HEK293T (cell line): ENCODE results near the gene XRCC6.

Experiments used
- ARNT ChIP-seq: fragments of 450-650 bp; IDR thresholded peaks from 2 replicates; pipeline ENCODE4 v1.6.1; 2017; ENCODE audit warnings: mild to moderate bottlenecking
- BHLHE40 ChIP-seq: fragments of 450-650 bp; IDR thresholded peaks from 2 replicates; pipeline ENCODE4 v1.6.1; 2016; ENCODE audit warnings: mild to moderate bottlenecking, moderate library complexity, borderline replicate concordance
- CTBP1 ChIP-seq: fragments of 450-650 bp; IDR thresholded peaks from 2 replicates; pipeline ENCODE4 v1.6.1; 2016; ENCODE audit warnings: borderline replicate concordance
- ELF4 ChIP-seq: fragments of 450-650 bp; IDR thresholded peaks from 2 replicates; pipeline ENCODE4 v1.6.1; 2017; ENCODE audit warnings: antibody characterized with exemption
- FOXA1 ChIP-seq: fragments of 450-650 bp; IDR thresholded peaks from 2 replicates; pipeline ENCODE4 v1.6.1; 2016; ENCODE audit warnings: mild to moderate bottlenecking
- FOXK2 ChIP-seq: fragments of 450-650 bp; IDR thresholded peaks from 2 replicates; pipeline ENCODE4 v1.6.1; 2016; ENCODE audit warnings: mild to moderate bottlenecking
- FOXM1 ChIP-seq: fragments of 450-650 bp; IDR thresholded peaks from 2 replicates; pipeline ENCODE4 v1.6.1; 2017; ENCODE audit warnings: mild to moderate bottlenecking, borderline replicate concordance
- HDGF ChIP-seq: fragments of 450-650 bp; IDR thresholded peaks from 2 replicates; pipeline ENCODE4 v1.6.1; 2017; ENCODE audit warnings: antibody characterized with exemption, borderline replicate concordance
- LEF1 ChIP-seq: fragments of 450-650 bp; IDR thresholded peaks from 2 replicates; pipeline ENCODE4 v1.6.1; 2017; ENCODE audit warnings: mild to moderate bottlenecking, borderline replicate concordance
- SP1 ChIP-seq: fragments of 450-650 bp; IDR thresholded peaks from 2 replicates; pipeline ENCODE4 v1.6.1; 2017
- SUZ12 ChIP-seq: fragments of 450-650 bp; IDR thresholded peaks from 2 replicates; pipeline ENCODE4 v1.6.1; 2016; ENCODE audit warnings: mild to moderate bottlenecking
- TARDBP ChIP-seq: fragments of 450-650 bp; IDR thresholded peaks from 2 replicates; pipeline ENCODE4 v1.6.1; 2016
- ZNF384 ChIP-seq: fragments of 450-650 bp; IDR thresholded peaks from 2 replicates; pipeline ENCODE4 v1.6.1; 2016
- TF ChIP-seq, protein P1 (sequence below): fragments of 450-650 bp; IDR thresholded peaks from 2 replicates; pipeline ENCODE4 v1.6.1; 2016

DNA sequence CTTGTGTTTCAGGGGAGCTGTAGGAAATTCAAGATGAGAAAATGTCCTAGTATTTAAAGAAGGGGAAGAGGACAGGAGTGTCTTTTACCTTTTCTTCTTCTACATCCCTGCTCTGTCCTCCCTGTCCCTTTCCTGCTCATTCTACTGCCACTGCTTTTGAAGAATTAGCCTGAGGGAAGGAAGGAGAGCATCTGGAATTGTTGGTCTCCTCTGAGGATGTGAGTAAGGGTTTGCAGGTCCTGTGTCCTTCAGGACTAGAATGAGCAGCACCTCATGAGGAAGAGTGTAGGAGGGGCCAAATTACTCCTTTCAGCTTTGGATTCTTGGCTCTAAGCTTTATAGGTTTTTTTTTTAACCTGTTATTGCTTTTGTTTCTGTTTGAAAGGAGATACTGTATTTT, 43.4 kb downstream of the XRCC6 start:
- TF ChIP-seq BHLHE40 (no peak), LEF1 (no peak), CTBP1 (no peak), SUZ12 (no peak), FOXK2 (no peak), TARDBP (no peak), FOXA1 (no peak), SP1 (no peak), ELF4 (no peak), ZNF384 (no peak), HDGF (no peak), FOXM1 (no peak), ARNT (no peak)
- TF ChIP-seq, protein P1, sequence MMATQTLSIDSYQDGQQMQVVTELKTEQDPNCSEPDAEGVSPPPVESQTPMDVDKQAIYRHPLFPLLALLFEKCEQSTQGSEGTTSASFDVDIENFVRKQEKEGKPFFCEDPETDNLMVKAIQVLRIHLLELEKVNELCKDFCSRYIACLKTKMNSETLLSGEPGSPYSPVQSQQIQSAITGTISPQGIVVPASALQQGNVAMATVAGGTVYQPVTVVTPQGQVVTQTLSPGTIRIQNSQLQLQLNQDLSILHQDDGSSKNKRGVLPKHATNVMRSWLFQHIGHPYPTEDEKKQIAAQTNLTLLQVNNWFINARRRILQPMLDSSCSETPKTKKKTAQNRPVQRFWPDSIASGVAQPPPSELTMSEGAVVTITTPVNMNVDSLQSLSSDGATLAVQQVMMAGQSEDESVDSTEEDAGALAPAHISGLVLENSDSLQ, result no peak
